ENCODE results near the gene SYT13. TPM values are rescaled to one million over a fixed set of nuclear protein-coding genes. Genes with fewer than 3 reads are reported as not detected.
A peak's percentile ranks its signal among the peaks of the same experiment; 100 is the strongest.

The SYT13 gene
- total RNA-seq, 1 donor from 2014 or later: 1.4 TPM

- H3K4me1 Mint-ChIP-seq (ENCODE audit: unreplicated experiment): peaks cover 13% of the 10 kb centered on the region
- no peak for TF ChIP-seq CTCF (IDR thresholded peaks at IDR 0.05; ENCODE audit: unreplicated experiment)
- H3K27me3 Mint-ChIP-seq (ENCODE audit: unreplicated experiment): peaks cover 8% of the 10 kb centered on the region
- no peak overlapping the region for H3K4me3 Mint-ChIP-seq (ENCODE audit: unreplicated experiment)
- no peak overlapping the region for H3K27ac Mint-ChIP-seq (ENCODE audit: unreplicated experiment)
- no peak for DNase-seq (ENCODE audit: low spot score)
- H3K36me3 Mint-ChIP-seq (ENCODE audit: low read depth, unreplicated experiment): no peaks in the 10 kb centered on the region
- no peaks in the 10 kb centered on the region for H3K9me3 Mint-ChIP-seq (ENCODE audit: unreplicated experiment)
Observed at GRCh38 chr11:45239733-45240132, 46.4 kb downstream of the SYT13 start.

- H3K27me3 Mint-ChIP-seq (ENCODE audit: unreplicated experiment): peaks cover 9% of the 10 kb centered on the region
- H3K36me3 Mint-ChIP-seq (ENCODE audit: low read depth, unreplicated experiment): no peaks in the 10 kb centered on the region
- no peak for DNase-seq (ENCODE audit: low spot score)
- no peak for TF ChIP-seq CTCF (IDR thresholded peaks at IDR 0.05; ENCODE audit: unreplicated experiment)
- H3K4me1 Mint-ChIP-seq (ENCODE audit: unreplicated experiment): peaks cover 13% of the 10 kb centered on the region
- no peak overlapping the region for H3K27ac Mint-ChIP-seq (ENCODE audit: unreplicated experiment)
- no peak overlapping the region for H3K4me3 Mint-ChIP-seq (ENCODE audit: unreplicated experiment)
- H3K9me3 Mint-ChIP-seq (ENCODE audit: unreplicated experiment): no peaks in the 10 kb centered on the region
Observed at GRCh38 chr11:45238724-45239123, 47.4 kb downstream of the SYT13 start.

- DNase-seq (ENCODE audit: low spot score): no peak
- Mint-ChIP-seq H3K27me3 (ENCODE audit: unreplicated experiment) (peaks cover 9% of the 10 kb centered on the region), H3K27ac (ENCODE audit: unreplicated experiment) (no peak overlapping the region), H3K4me1 (ENCODE audit: unreplicated experiment) (peaks cover 13% of the 10 kb centered on the region), H3K36me3 (ENCODE audit: low read depth, unreplicated experiment) (no peaks in the 10 kb centered on the region), H3K9me3 (ENCODE audit: unreplicated experiment) (no peaks in the 10 kb centered on the region), H3K4me3 (ENCODE audit: unreplicated experiment) (no peak overlapping the region)
- no peak for TF ChIP-seq CTCF (IDR thresholded peaks at IDR 0.05; ENCODE audit: unreplicated experiment)
Observed at GRCh38 chr11:45237711-45238315, 48.3 kb downstream of the SYT13 start.

GRCh38 chr11:45234306-45235006, 51.7 kb downstream of the SYT13 start:
- no peak for DNase-seq (ENCODE audit: low spot score)
- no peak for TF ChIP-seq CTCF (IDR thresholded peaks at IDR 0.05; ENCODE audit: unreplicated experiment)
- H3K4me1 Mint-ChIP-seq (ENCODE audit: unreplicated experiment): peaks cover 16% of the 10 kb centered on the region
- no peaks in the 10 kb centered on the region for H3K9me3 Mint-ChIP-seq (ENCODE audit: unreplicated experiment)
- H3K36me3 Mint-ChIP-seq (ENCODE audit: low read depth, unreplicated experiment): no peaks in the 10 kb centered on the region
- H3K4me3 Mint-ChIP-seq (ENCODE audit: unreplicated experiment): no peak overlapping the region
- peaks cover 13% of the 10 kb centered on the region for H3K27me3 Mint-ChIP-seq (ENCODE audit: unreplicated experiment)
- no peak overlapping the region for H3K27ac Mint-ChIP-seq (ENCODE audit: unreplicated experiment)

- H3K27me3 Mint-ChIP-seq (ENCODE audit: unreplicated experiment): peaks cover 13% of the 10 kb centered on the region
- no peak overlapping the region for H3K27ac Mint-ChIP-seq (ENCODE audit: unreplicated experiment)
- no peaks in the 10 kb centered on the region for H3K36me3 Mint-ChIP-seq (ENCODE audit: low read depth, unreplicated experiment)
- H3K4me1 Mint-ChIP-seq (ENCODE audit: unreplicated experiment): peaks cover 16% of the 10 kb centered on the region
- no peak for DNase-seq (ENCODE audit: low spot score)
- no peak overlapping the region for H3K4me3 Mint-ChIP-seq (ENCODE audit: unreplicated experiment)
- peak; percentile 13 for TF ChIP-seq CTCF (IDR thresholded peaks at IDR 0.05; ENCODE audit: unreplicated experiment)
- H3K9me3 Mint-ChIP-seq (ENCODE audit: unreplicated experiment): no peaks in the 10 kb centered on the region
Observed at GRCh38 chr11:45233804-45234170, 52.4 kb downstream of the SYT13 start.
